Breast epithelium (tissue), 4 donors: ENCODE data around the gene GNPTAB. TPM values are rescaled to one million over a fixed set of nuclear protein-coding genes. Genes with fewer than 3 reads are reported as not detected.

ENCODE experiments used
- DNase-seq, 2 donors: peaks; one replicate each; pipeline ENCODE4 v3.0.0-alpha.2; 2019; ENCODE audit warnings: low spot score in 2 of 2
- H3K27ac ChIP-seq, 2 donors: fragments of 200-600 bp; sonication (generic) in 1 of 2; one replicate each; pipeline ENCODE4 v1.5.1; 2016 to 2019; ENCODE audit warnings: mild to moderate bottlenecking in 1 of 2
- H3K27me3 ChIP-seq, 2 donors: fragments of 200-600 bp; sonication (generic) in 1 of 2; one replicate each; pipeline versions ENCODE4 v1.5.1 to v1.6.0; 2017 to 2019; ENCODE audit warnings: control low read depth in 1 of 2, mild to moderate bottlenecking in 1 of 2
- H3K36me3 ChIP-seq: fragments of 200-600 bp; one replicate; pipeline ENCODE4 v1.5.1; 2019
- H3K4me1 ChIP-seq, 2 donors: fragments of 200-600 bp; sonication (generic); one replicate each; pipeline ENCODE4 v1.5.1; 2016 to 2019; ENCODE audit warnings: control low read depth in 1 of 2
- H3K4me3 ChIP-seq, 3 donors: fragments of 200-600 bp; sonication (generic); 1 replicate in 2 of 3; 2 replicates in 1 of 3; pipeline ENCODE4 v1.5.1; 2016 to 2019; ENCODE audit warnings: mild to moderate bottlenecking in 3 of 3, moderate library complexity in 2 of 3
- H3K9me3 ChIP-seq, 2 donors: fragments of 200-600 bp; sonication (generic) in 1 of 2; one replicate each; pipeline ENCODE4 v1.5.1; 2016 to 2019; ENCODE audit warnings: control low read depth in 1 of 2
- CTCF ChIP-seq, 3 donors: fragments of 450-650 bp; IDR thresholded peaks; one replicate each; pipeline ENCODE4 v1.5.1; 2016 to 2017; ENCODE audit warnings: antibody characterized with exemption in 3 of 3, mild to moderate bottlenecking in 3 of 3, moderate library complexity in 3 of 3
- POLR2A ChIP-seq: fragments of 450-650 bp; IDR thresholded peaks from one replicate; pipeline ENCODE4 v1.6.1; 2016; ENCODE audit warnings: antibody characterized with exemption, mild to moderate bottlenecking, moderate library complexity
- POLR2AphosphoS5 ChIP-seq, 3 donors: sonication (generic); formaldehyde crosslinking; IDR thresholded peaks; one replicate each; pipeline ENCODE4 v1.6.1; 2017; ENCODE audit warnings: antibody characterized with exemption in 3 of 3
- intact Hi-C: fragments of 100-400 bp; cut with DNase I; formaldehyde crosslinking; loops from one replicate; pipeline ENCODE4 v1.15.1; 2023; ENCODE audit warnings: low total_unique reads
- total RNA-seq, 3 donors: library from RNA; depleted of rRNA; stranded (reverse); fragments of >200 nt; gene quantifications; one replicate each; pipeline ENCODE4 v1.1.0, GENCODE V29; 2016

The GNPTAB gene
- total RNA-seq, 3 donors from 2014 or later = 37.4 to 59.0 (median 39.7) TPM

- no peaks in the 10 kb centered on the region for H3K27me3 ChIP-seq
- no peak for DNase-seq
- H3K36me3 ChIP-seq = no peaks in the 10 kb centered on the region
- peak overlapping the region in 1 of 2 donors; percentile 62 for H3K27ac ChIP-seq
- no peaks in the 10 kb centered on the region for H3K9me3 ChIP-seq
- TF ChIP-seq POLR2AphosphoS5 (IDR thresholded peaks at IDR 0.05) = no peak
- no peak for TF ChIP-seq CTCF (IDR thresholded peaks at IDR 0.05)
- TF ChIP-seq POLR2A = no peak
- H3K4me3 ChIP-seq = peak overlapping the region in 2 of 3 donors; percentile 83 to 99
- H3K4me1 ChIP-seq = peaks cover 0 to 3% of the 10 kb centered on the region in 2 donors
- intact Hi-C loops = loop anchor here (2.0 kb wide), 1 partner anchor 56 kb away; no protein-coding TSS in a partner anchor
Observed at GRCh38 chr12:101700299-101700820, 130.4 kb downstream of the GNPTAB start.

GRCh38 chr12:101698800-101699347 is 131.9 kb downstream of the GNPTAB start:
- DNase-seq = no peak
- peak overlapping the region; percentile 87 to 93 for H3K27ac ChIP-seq
- intact Hi-C loops = no loop called here
- H3K4me1 ChIP-seq = peaks cover 0 to 3% of the 10 kb centered on the region in 2 donors
- TF ChIP-seq POLR2AphosphoS5 (IDR thresholded peaks at IDR 0.05) = no peak
- TF ChIP-seq POLR2A = no peak
- no peak for TF ChIP-seq CTCF (IDR thresholded peaks at IDR 0.05)
- H3K36me3 ChIP-seq = no peaks in the 10 kb centered on the region
- H3K9me3 ChIP-seq = no peaks in the 10 kb centered on the region
- no peaks in the 10 kb centered on the region for H3K27me3 ChIP-seq
- H3K4me3 ChIP-seq = peak overlapping the region; percentile 83 to 99 (median 83)

- TF ChIP-seq CTCF (IDR thresholded peaks at IDR 0.05) = no peak
- peak; percentile 8 to 32 (median 25) for TF ChIP-seq POLR2AphosphoS5 (IDR thresholded peaks at IDR 0.05)
- Histone ChIP-seq H3K27ac (peak overlapping the region; percentile 87 to 93), H3K4me1 (peaks cover 0 to 3% of the 10 kb centered on the region in 2 donors), H3K9me3 (no peaks in the 10 kb centered on the region), H3K4me3 (peak overlapping the region; percentile 83 to 99 (median 83)), H3K36me3 (no peaks in the 10 kb centered on the region), H3K27me3 (no peaks in the 10 kb centered on the region)
- intact Hi-C loops = no loop called here
- peak in 1 of 2 donors; percentile 23 for DNase-seq
Observed at GRCh38 chr12:101697930-101698799, 132.6 kb downstream of the GNPTAB start.

GRCh38 chr12:101697197-101697929 is 133.4 kb downstream of the GNPTAB start, which contains the start of gene CHPT1:
Gene CHPT1 (plus strand): TSS chr12:101697640. CDS start chr12:101697862, 222 bp downstream.
- H3K9me3 ChIP-seq = no peaks in the 10 kb centered on the region
- no peaks in the 10 kb centered on the region for H3K36me3 ChIP-seq
- TF ChIP-seq CTCF (IDR thresholded peaks at IDR 0.05) = no peak
- TF ChIP-seq POLR2AphosphoS5 (IDR thresholded peaks at IDR 0.05) = peak in 1 of 3 donors; percentile 8
- peak; percentile 27 to 59 for DNase-seq
- no peaks in the 10 kb centered on the region for H3K27me3 ChIP-seq
- peaks cover 0 to 3% of the 10 kb centered on the region in 2 donors for H3K4me1 ChIP-seq
- H3K27ac ChIP-seq = peak within 1 kb of the TSS; percentile 87 to 93
- intact Hi-C loops = no loop called here
- H3K4me3 ChIP-seq = peak within 1 kb of the TSS; percentile 83 to 99 (median 83)
